ENCODE measurements around the gene RAB8B. TPM values are rescaled to one million over a fixed set of nuclear protein-coding genes. Genes with fewer than 3 reads are reported as not detected.

Gene RAB8B
- total RNA-seq, 4 donors from 2014 or later = 36.0 to 55.4 (median 50.0) TPM

- ATAC-seq (ENCODE audit: low FRiP score) (no peak), DNase-seq (ENCODE audit: low spot score) (no peak)
- TF ChIP-seq CTCF (IDR thresholded peaks at IDR 0.05) = no peak
Observed at GRCh38 chr15:63243776-63244175, 54.4 kb downstream of the RAB8B start.

GRCh38 chr15:63244399-63244798 is 55.0 kb downstream of the RAB8B start:
- ATAC-seq (ENCODE audit: low FRiP score) (peak; percentile 57), DNase-seq (ENCODE audit: low spot score) (no peak)
- no peak for TF ChIP-seq CTCF (IDR thresholded peaks at IDR 0.05)

GRCh38 chr15:63244976-63245645 is 55.7 kb downstream of the RAB8B start:
- TF ChIP-seq CTCF (IDR thresholded peaks at IDR 0.05) = no peak
- no peak for DNase-seq (ENCODE audit: low spot score)
- ATAC-seq (ENCODE audit: low FRiP score) = peak; percentile 19

- DNase-seq (ENCODE audit: low spot score) (no peak), ATAC-seq (ENCODE audit: low FRiP score) (peak; percentile 84)
Observed at GRCh38 chr15:63246691-63247469, 57.5 kb downstream of the RAB8B start.

GRCh38 chr15:63250312-63250965 is 61.0 kb downstream of the RAB8B start:
- DNase-seq (ENCODE audit: low spot score) (no peak), ATAC-seq (ENCODE audit: low FRiP score) (peak; percentile 30)
- TF ChIP-seq CTCF (IDR thresholded peaks at IDR 0.05) = no peak

More at GRCh38 chr15:63246691-63247469, 57.5 kb downstream of the RAB8B start:
- TF ChIP-seq CTCF (IDR thresholded peaks at IDR 0.05) = no peak

GRCh38 chr15:63251701-63252100 is 62.3 kb downstream of the RAB8B start:
- ATAC-seq (ENCODE audit: low FRiP score) (no peak), DNase-seq (ENCODE audit: low spot score) (no peak)
- TF ChIP-seq CTCF (IDR thresholded peaks at IDR 0.05) = no peak

Data from omental fat pad (tissue), 4 donors.